MM.1S (cell line): ENCODE results near the gene EFHC2.

Experiments
- DNase-seq: peaks from one replicate; pipeline ENCODE4 v3.0.0-alpha.2; 2015
- H2AFZ ChIP-seq: fragments of 300-600 bp; sonication (generic); 2 replicates; pipeline ENCODE4 v1.6.0; 2016; ENCODE audit warnings: antibody characterized with exemption, low read length
- H3F3A ChIP-seq: fragments of 300-600 bp; sonication (generic); 2 replicates; pipeline ENCODE4 v1.6.1; 2016; ENCODE audit warnings: mild to moderate bottlenecking, antibody characterized with exemption, low read length, moderate library complexity, mixed read lengths; ENCODE audit not compliant: insufficient read depth
- H3K27ac ChIP-seq: fragments of 300-600 bp; sonication (generic); 2 replicates; pipeline ENCODE4 v1.5.1; 2016; ENCODE audit warnings: mild to moderate bottlenecking, low read length
- H3K27me3 ChIP-seq: fragments of 300-600 bp; sonication (generic); replicated peaks from 2 replicates; pipeline ENCODE4 v1.6.0; 2016; ENCODE audit warnings: low read length; ENCODE audit not compliant: insufficient read depth
- H3K36me3 ChIP-seq: fragments of 300-600 bp; sonication (generic); replicated peaks from 2 replicates; pipeline ENCODE4 v1.6.1; 2016; ENCODE audit warnings: mild to moderate bottlenecking, low read length, mixed read lengths; ENCODE audit not compliant: insufficient read depth
- H3K4me1 ChIP-seq: fragments of 300-600 bp; sonication (generic); 2 replicates; pipeline ENCODE4 v1.6.1; 2016; ENCODE audit warnings: low read length, mixed read lengths
- H3K4me2 ChIP-seq: fragments of 300-600 bp; sonication (generic); 2 replicates; pipeline ENCODE4 v1.6.0; 2016; ENCODE audit warnings: low read depth, low read length
- H3K4me3 ChIP-seq: fragments of 300-600 bp; sonication (generic); 2 replicates; pipeline ENCODE4 v1.5.1; 2016; ENCODE audit warnings: low read length, mixed read lengths
- H3K79me2 ChIP-seq: fragments of 300-600 bp; sonication (generic); 2 replicates; pipeline ENCODE4 v1.6.1; 2016; ENCODE audit warnings: mixed run types, low read length, mixed read lengths
- H3K9ac ChIP-seq: fragments of 300-600 bp; sonication (generic); 2 replicates; pipeline ENCODE4 v1.6.1; 2016; ENCODE audit warnings: low read length, mixed read lengths
- H3K9me2 ChIP-seq: fragments of 300-600 bp; sonication (generic); replicated peaks from 2 replicates; pipeline ENCODE4 v1.6.1; 2016; ENCODE audit warnings: mild to moderate bottlenecking, low read length, mixed read lengths; ENCODE audit not compliant: insufficient read depth
- H3K9me3 ChIP-seq: fragments of 300-600 bp; sonication (generic); replicated peaks from 2 replicates; pipeline ENCODE4 v1.6.1; 2016; ENCODE audit warnings: mild to moderate bottlenecking, low read length, mixed read lengths; ENCODE audit not compliant: insufficient read depth
- H4K20me1 ChIP-seq: fragments of 300-600 bp; sonication (generic); 2 replicates; pipeline ENCODE4 v1.6.1; 2016; ENCODE audit warnings: mild to moderate bottlenecking, low read length, moderate library complexity, mixed read lengths; ENCODE audit not compliant: insufficient read depth
- EZH2 ChIP-seq: fragments of 300-600 bp; sonication (generic); optimal IDR thresholded peaks from 2 replicates; pipeline ENCODE3; 2017; ENCODE audit warnings: low read depth, mild to moderate bottlenecking, antibody characterized with exemption, low read length, mixed read lengths
- EZH2phosphoT487 ChIP-seq: fragments of 300-600 bp; sonication (generic); IDR thresholded peaks from 2 replicates; pipeline ENCODE4 v1.6.1; 2018; ENCODE audit warnings: antibody characterized with exemption, low read length
- TF ChIP-seq, protein P1 (sequence below): fragments of 300-600 bp; sonication (generic); IDR thresholded peaks from 2 replicates; pipeline ENCODE4 v1.5.1; 2016; ENCODE audit warnings: antibody characterized with exemption, low read length, mixed read lengths

EFHC2 gene

DNA sequence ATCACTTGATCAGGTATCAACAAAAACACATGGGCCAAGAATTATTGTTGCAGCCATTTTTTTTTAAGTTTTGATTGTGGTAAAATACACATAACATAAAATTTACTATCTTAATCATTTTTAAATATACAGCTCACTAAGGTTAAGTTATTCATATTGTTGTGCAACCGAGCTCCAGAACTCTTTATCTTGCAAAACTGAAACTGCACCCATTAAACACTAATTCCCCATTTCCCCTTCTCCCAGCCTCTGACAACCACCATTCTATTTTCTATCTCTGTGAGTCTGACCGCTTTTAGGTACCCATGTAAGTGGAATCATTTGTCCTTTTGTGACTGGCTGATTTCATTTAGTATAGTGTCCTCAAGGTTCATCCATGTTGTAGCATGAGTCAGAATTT is 244.1 kb downstream of the EFHC2 start:
- Histone ChIP-seq H3K4me2 (no peak overlapping the region), H4K20me1 (no peaks in the 10 kb centered on the region), H3F3A (no peaks in the 10 kb centered on the region), H3K27ac (no peak overlapping the region), H3K9me3 (no peaks in the 10 kb centered on the region), H3K79me2 (no peaks in the 10 kb centered on the region), H3K4me3 (no peak overlapping the region), H2AFZ (no peak overlapping the region), H3K4me1 (no peaks in the 10 kb centered on the region), H3K9ac (no peak overlapping the region), H3K9me2 (no peaks in the 10 kb centered on the region), H3K27me3 (no peaks in the 10 kb centered on the region), H3K36me3 (no peaks in the 10 kb centered on the region)
- TF ChIP-seq, protein P1, sequence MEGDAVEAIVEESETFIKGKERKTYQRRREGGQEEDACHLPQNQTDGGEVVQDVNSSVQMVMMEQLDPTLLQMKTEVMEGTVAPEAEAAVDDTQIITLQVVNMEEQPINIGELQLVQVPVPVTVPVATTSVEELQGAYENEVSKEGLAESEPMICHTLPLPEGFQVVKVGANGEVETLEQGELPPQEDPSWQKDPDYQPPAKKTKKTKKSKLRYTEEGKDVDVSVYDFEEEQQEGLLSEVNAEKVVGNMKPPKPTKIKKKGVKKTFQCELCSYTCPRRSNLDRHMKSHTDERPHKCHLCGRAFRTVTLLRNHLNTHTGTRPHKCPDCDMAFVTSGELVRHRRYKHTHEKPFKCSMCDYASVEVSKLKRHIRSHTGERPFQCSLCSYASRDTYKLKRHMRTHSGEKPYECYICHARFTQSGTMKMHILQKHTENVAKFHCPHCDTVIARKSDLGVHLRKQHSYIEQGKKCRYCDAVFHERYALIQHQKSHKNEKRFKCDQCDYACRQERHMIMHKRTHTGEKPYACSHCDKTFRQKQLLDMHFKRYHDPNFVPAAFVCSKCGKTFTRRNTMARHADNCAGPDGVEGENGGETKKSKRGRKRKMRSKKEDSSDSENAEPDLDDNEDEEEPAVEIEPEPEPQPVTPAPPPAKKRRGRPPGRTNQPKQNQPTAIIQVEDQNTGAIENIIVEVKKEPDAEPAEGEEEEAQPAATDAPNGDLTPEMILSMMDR: no peak
- TF ChIP-seq EZH2 (no peak), EZH2phosphoT487 (no peak)
- no peak for DNase-seq
